ENCODE data around the gene IQSEC1. TPM values are rescaled to one million over a fixed set of nuclear protein-coding genes. Genes with fewer than 3 reads are reported as not detected.
A peak's percentile ranks its signal among the peaks of the same experiment; 100 is the strongest.

IQSEC1 gene
- total and polyA plus RNA-seq, 2 donors (not counting 1 experiment from before 2014, with no cell fraction given) = 96.7 to 222 TPM

DNA sequence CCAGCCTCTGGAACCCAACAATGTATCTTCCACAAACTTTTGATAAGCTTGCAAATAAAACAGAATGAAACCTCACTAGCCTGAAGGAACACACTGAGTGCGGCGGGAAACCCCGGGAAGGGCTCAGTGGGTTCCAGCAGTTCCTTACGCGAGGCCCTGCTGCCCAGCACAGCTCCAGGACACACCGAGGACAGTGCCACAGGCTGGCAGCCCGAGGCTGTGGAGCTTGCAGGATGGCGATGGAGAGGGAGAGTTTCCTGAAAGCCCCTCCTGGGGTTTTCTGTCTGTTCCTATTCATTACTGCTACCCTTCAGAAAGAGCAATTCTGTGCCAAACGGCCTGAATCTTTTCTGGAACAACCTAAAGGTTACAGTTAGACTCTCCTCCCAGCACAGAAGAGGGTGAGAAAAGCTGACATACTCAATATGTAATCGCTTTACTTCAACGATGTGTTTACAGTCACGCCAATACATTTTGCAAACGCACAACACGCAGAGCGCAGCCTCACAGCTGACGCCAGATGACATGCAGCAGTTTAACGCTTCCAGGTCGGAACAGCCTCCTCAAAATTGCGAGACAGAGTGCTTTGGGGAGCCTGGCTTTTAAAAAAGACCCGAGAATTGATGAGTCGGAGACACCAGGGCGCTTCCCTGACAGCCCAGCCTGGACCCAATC lies 174.8 kb downstream of the IQSEC1 start:
- Mint-ChIP-seq H3K4me3 (no peak overlapping the region), H3K9me3 (ENCODE audit: insufficient read depth) (no peaks in the 10 kb centered on the region), H3K27me3 (no peaks in the 10 kb centered on the region), H3K27ac (peak overlapping the region; percentile 26), H3K4me1 (peaks cover 22% of the 10 kb centered on the region)
- Histone ChIP-seq H3K27ac (ENCODE audit: low read length in 2 of 2) (no peak overlapping the region), H3K9ac (ENCODE audit: low read length) (no peak overlapping the region), H3K4me2 (replicated peaks; ENCODE audit: low read depth, low read length, poor library complexity, severe bottlenecking) (no peak overlapping the region), H3K9me3 (ENCODE audit: control extremely low read depth in 1 of 3, control insufficient read depth in 2 of 3, insufficient read depth in 1 of 3, low read length in 2 of 3) (peaks cover 0 to 2% (median 0%) of the 10 kb centered on the region in 3 donors), H3K79me2 (ENCODE audit: control insufficient read depth, insufficient read depth, low read length) (no peaks in the 10 kb centered on the region), H3K27me3 (replicated peaks in 1 of 4; ENCODE audit: control extremely low read depth in 1 of 4, control insufficient read depth in 3 of 4, insufficient read depth in 4 of 4, low read length in 3 of 4) (no peaks in the 10 kb centered on the region), H3K36me3 (replicated peaks in 1 of 2; ENCODE audit: control extremely low read depth in 1 of 2, control insufficient read depth in 1 of 2, extremely low read depth in 1 of 2, insufficient read depth in 2 of 2, low read length in 1 of 2) (peaks cover 2 to 54% of the 10 kb centered on the region in 2 experiments), H2AFZ (ENCODE audit: insufficient read depth, low read depth, low read length, poor library complexity, severe bottlenecking) (no peak overlapping the region), H4K20me1 (ENCODE audit: control insufficient read depth, insufficient read depth, low read length, poor library complexity, severe bottlenecking) (peaks cover 34% of the 10 kb centered on the region), H3K4me1 (ENCODE audit: control insufficient read depth in 2 of 2, insufficient read depth in 2 of 2, low read length in 2 of 2) (peaks cover 16 to 20% of the 10 kb centered on the region in 2 donors), H3K4me3 (ENCODE audit: control extremely low read depth in 1 of 5, extremely low read depth in 1 of 5, insufficient read depth in 1 of 5, low read depth in 2 of 5, low read length in 4 of 5) (no peak overlapping the region)
- POLR2A ChIA-PET = no interaction called here
- TF ChIP-seq EZH2 (IDR thresholded peaks at IDR 0.05; ENCODE audit: borderline replicate concordance, insufficient read depth, low read depth, low read length, poor library complexity, severe bottlenecking) = no peak
- TF ChIP-seq, protein P1, sequence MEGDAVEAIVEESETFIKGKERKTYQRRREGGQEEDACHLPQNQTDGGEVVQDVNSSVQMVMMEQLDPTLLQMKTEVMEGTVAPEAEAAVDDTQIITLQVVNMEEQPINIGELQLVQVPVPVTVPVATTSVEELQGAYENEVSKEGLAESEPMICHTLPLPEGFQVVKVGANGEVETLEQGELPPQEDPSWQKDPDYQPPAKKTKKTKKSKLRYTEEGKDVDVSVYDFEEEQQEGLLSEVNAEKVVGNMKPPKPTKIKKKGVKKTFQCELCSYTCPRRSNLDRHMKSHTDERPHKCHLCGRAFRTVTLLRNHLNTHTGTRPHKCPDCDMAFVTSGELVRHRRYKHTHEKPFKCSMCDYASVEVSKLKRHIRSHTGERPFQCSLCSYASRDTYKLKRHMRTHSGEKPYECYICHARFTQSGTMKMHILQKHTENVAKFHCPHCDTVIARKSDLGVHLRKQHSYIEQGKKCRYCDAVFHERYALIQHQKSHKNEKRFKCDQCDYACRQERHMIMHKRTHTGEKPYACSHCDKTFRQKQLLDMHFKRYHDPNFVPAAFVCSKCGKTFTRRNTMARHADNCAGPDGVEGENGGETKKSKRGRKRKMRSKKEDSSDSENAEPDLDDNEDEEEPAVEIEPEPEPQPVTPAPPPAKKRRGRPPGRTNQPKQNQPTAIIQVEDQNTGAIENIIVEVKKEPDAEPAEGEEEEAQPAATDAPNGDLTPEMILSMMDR (IDR thresholded peaks at IDR 0.05) = no peak
- CTCF ChIA-PET = interaction anchor here (1.0 to 1.9 kb wide), 3 partner anchors 13 to 193 kb away, joined by 3 to 5 read pairs (median 3); no protein-coding TSS in a partner anchor
- 93% methylated on average over 22 of the region's 22 CpGs for WGBS (ENCODE audit: insufficient coverage)
- intact Hi-C loops (cut with micrococcal nuclease) = no loop called here
- ATAC-seq (ENCODE audit: low read depth) (no peak), DNase-seq (no peak)
